GDM1 (cell line): ENCODE results near the gene GMPR2.
A peak's percentile ranks its signal among the peaks of the same experiment; 100 is the strongest.
"Not testable (repeated sequence)": the region's sequence is repeated elsewhere in the genome, so short reads cannot be mapped to it uniquely, and the experiment has no call there.

Experiments used
- DNase-seq: peaks from one replicate; lab custom pipeline; 2025; lab: John Stamatoyannopoulos, UW

Gene GMPR2

GRCh38 chr14:24231263-24232120 is 1.2 kb upstream of the GMPR2 start:
- no peak for DNase-seq

GRCh38 chr14:24232121-24232644 is 546 bp upstream of the GMPR2 start, which contains the start of gene NEDD8:
TSS of gene NEDD8 (minus strand) at chr14:24232367. CDS start at chr14:24232267, 100 bp downstream.
- DNase-seq = peak; percentile 87

GRCh38 chr14:24233538-24233866 is 773 bp downstream of the GMPR2 start:
- no peak for DNase-seq

- no peak for DNase-seq
These were observed 1.6 kb downstream of the GMPR2 start for GRCh38 chr14:24234095-24235005.

- DNase-seq = no peak
These were observed 3.3 kb downstream of the GMPR2 start for GRCh38 chr14:24235804-24236688.

GRCh38 chr14:24236689-24237462 is 4.1 kb downstream of the GMPR2 start:
- no peak for DNase-seq

- DNase-seq = no peak
These were observed 4.8 kb downstream of the GMPR2 start for GRCh38 chr14:24237463-24237955.

GRCh38 chr14:24238123-24238522 is 5.4 kb downstream of the GMPR2 start:
- no peak for DNase-seq

- no peak for DNase-seq
These were observed 5.9 kb downstream of the GMPR2 start for GRCh38 chr14:24238527-24239037.

- DNase-seq = no peak
These were observed 7.6 kb downstream of the GMPR2 start for GRCh38 chr14:24240110-24240918.

GRCh38 chr14:24241829-24242443 is 9.2 kb downstream of the GMPR2 start:
- DNase-seq = peak; percentile 92

GRCh38 chr14:24243336-24243836 is 10.7 kb downstream of the GMPR2 start:
- DNase-seq = peak; percentile 44

- not testable (repeated sequence) for DNase-seq
These were observed 12.6 kb downstream of the GMPR2 start for GRCh38 chr14:24245350-24245749.

- no peak for DNase-seq
These were observed 14.1 kb downstream of the GMPR2 start for GRCh38 chr14:24246765-24247212.

GRCh38 chr14:24247422-24247821 is 14.7 kb downstream of the GMPR2 start:
- no peak for DNase-seq

GRCh38 chr14:24249230-24250021 is 16.7 kb downstream of the GMPR2 start:
- DNase-seq = no peak

GRCh38 chr14:24250354-24250753 is 17.6 kb downstream of the GMPR2 start:
- no peak for DNase-seq

- DNase-seq = no peak
These were observed 19.2 kb downstream of the GMPR2 start for GRCh38 chr14:24251880-24252288.
